Smooth muscle cell (in vitro differentiated cells): ENCODE data around the gene ROBO4. TPM values are rescaled to one million over a fixed set of nuclear protein-coding genes. Genes with fewer than 3 reads are reported as not detected.

Experiments
- DNase-seq: peaks from one replicate; lab custom pipeline; 2025; ENCODE audit not compliant: unreplicated experiment; lab: John Stamatoyannopoulos, UW
- H2AFZ ChIP-seq: fragments of 200-600 bp; sonication (generic); 2 replicates; pipeline ENCODE4 v1.6.0; 2016; ENCODE audit warnings: antibody characterized with exemption, low read depth, mild to moderate bottlenecking
- H3F3A ChIP-seq: fragments of 200-600 bp; sonication (generic); 2 replicates; pipeline ENCODE4 v1.6.0; 2017; ENCODE audit warnings: antibody characterized with exemption, low read depth
- H3K27ac ChIP-seq: fragments of 200-600 bp; sonication (generic); 2 replicates; pipeline ENCODE4 v1.5.1; 2016; ENCODE audit warnings: low read depth, mild to moderate bottlenecking
- H3K27me3 ChIP-seq: fragments of 200-600 bp; sonication (generic); 2 replicates; pipeline ENCODE4 v1.6.1; 2016; ENCODE audit warnings: low read depth, mild to moderate bottlenecking
- H3K36me3 ChIP-seq: fragments of 200-600 bp; sonication (generic); 2 replicates; pipeline ENCODE4 v1.5.1; 2016; ENCODE audit warnings: low read depth
- H3K4me1 ChIP-seq: fragments of 200-600 bp; sonication (generic); 2 replicates; pipeline ENCODE4 v1.5.1; 2016; ENCODE audit warnings: low read depth
- H3K4me2 ChIP-seq: fragments of 200-600 bp; sonication (generic); 2 replicates; pipeline ENCODE4 v1.6.0; 2016; ENCODE audit warnings: mild to moderate bottlenecking
- H3K4me3 ChIP-seq: fragments of 200-600 bp; sonication (generic); 2 replicates; pipeline ENCODE4 v1.5.1; 2016; ENCODE audit warnings: mild to moderate bottlenecking
- H3K79me2 ChIP-seq: fragments of 200-600 bp; sonication (generic); 2 replicates; pipeline ENCODE4 v1.6.0; 2016; ENCODE audit warnings: low read depth, mild to moderate bottlenecking
- H3K9ac ChIP-seq: fragments of 200-600 bp; sonication (generic); 2 replicates; pipeline ENCODE4 v1.6.0; 2016; ENCODE audit warnings: low read depth
- H3K9me3 ChIP-seq: fragments of 200-600 bp; sonication (generic); replicated peaks from 2 replicates; pipeline ENCODE4 v1.5.1; 2016; ENCODE audit warnings: low read depth
- H4K20me1 ChIP-seq: fragments of 200-600 bp; sonication (generic); 2 replicates; pipeline ENCODE4 v1.6.0; 2016; ENCODE audit warnings: low read depth
- CTCF ChIP-seq: fragments of 200-600 bp; sonication (generic); IDR thresholded peaks from 2 replicates; pipeline ENCODE4 v1.5.1; 2017; ENCODE audit warnings: borderline replicate concordance, mild to moderate bottlenecking, antibody characterized with exemption; ENCODE audit not compliant: insufficient read depth, poor library complexity, severe bottlenecking
- WGBS: methylation state at CpG from one replicate; pipeline ENCODE4 v1.1.7; 2016; ENCODE audit warnings: low lambda C conversion rate; 5-methylcytosine and 5-hydroxymethylcytosine counted together
- polyA plus RNA-seq: library from polyadenylated mRNA; unstranded; fragments of >200 nt; fragmentation: Nextera tagmentation; extraction: Ambion mirVana; gene quantifications from 2 replicates; pipeline ENCODE4 v1.2.1, GENCODE V29; 2016
- total RNA-seq: library from RNA; depleted of rRNA; stranded (reverse); fragments of >200 nt; gene quantifications from 2 replicates; pipeline ENCODE4 v1.2.3, GENCODE V29; 2014

The ROBO4 gene
- total and polyA plus RNA-seq, 2 experiments from 2014 or later: 0.40 TPM; not detected in 1

GRCh38 chr11:124928942-124929665 is 31.4 kb upstream of the ROBO4 start:
- H3K27ac ChIP-seq: no peak overlapping the region
- no peak for TF ChIP-seq CTCF
- no peaks in the 10 kb centered on the region for H3K9me3 ChIP-seq
- no peak overlapping the region for H3K9ac ChIP-seq
- WGBS: 81% methylated on average over 4 of the region's 4 CpGs
- no peak overlapping the region for H3K4me2 ChIP-seq
- H4K20me1 ChIP-seq: no peaks in the 10 kb centered on the region
- H3K36me3 ChIP-seq: no peaks in the 10 kb centered on the region
- H3F3A ChIP-seq: no peaks in the 10 kb centered on the region
- no peak overlapping the region for H3K4me3 ChIP-seq
- peaks cover 2% of the 10 kb centered on the region for H3K4me1 ChIP-seq
- H3K79me2 ChIP-seq: no peaks in the 10 kb centered on the region
- H3K27me3 ChIP-seq: peaks cover 3% of the 10 kb centered on the region
- no peak overlapping the region for H2AFZ ChIP-seq
- no peak for DNase-seq

GRCh38 chr11:124923296-124923695 is 25.6 kb upstream of the ROBO4 start:
- no peak for DNase-seq
- Histone ChIP-seq H3K4me2 (no peak overlapping the region), H3K79me2 (no peaks in the 10 kb centered on the region), H3K9ac (no peak overlapping the region), H3K36me3 (no peaks in the 10 kb centered on the region), H3K9me3 (no peaks in the 10 kb centered on the region), H3K4me1 (peaks cover 4% of the 10 kb centered on the region), H3K27me3 (peaks cover 3% of the 10 kb centered on the region), H3K27ac (no peak overlapping the region), H4K20me1 (no peaks in the 10 kb centered on the region), H3K4me3 (no peak overlapping the region), H2AFZ (no peak overlapping the region), H3F3A (no peaks in the 10 kb centered on the region)
- no peak for TF ChIP-seq CTCF

DNA sequence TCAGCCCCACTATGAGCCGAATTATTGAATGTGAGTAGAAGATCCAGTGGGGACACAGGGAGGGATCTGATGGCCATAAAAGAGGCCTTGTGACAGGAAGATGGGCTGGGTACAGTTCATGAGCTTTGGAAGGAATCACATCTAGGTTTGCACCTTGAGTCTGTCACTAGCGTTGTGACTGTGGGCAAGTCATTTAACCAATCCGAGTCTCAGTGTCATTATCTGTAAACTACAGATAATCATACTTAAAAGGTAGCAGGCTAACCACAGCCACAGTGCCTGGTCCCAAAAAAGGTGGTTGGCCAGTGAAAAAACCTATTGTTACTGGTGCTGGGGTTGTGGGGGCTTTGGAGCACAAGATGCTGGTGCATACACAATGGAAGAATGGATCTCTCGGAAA is 25.2 kb upstream of the ROBO4 start:
- Histone ChIP-seq H3K4me1 (peaks cover 4% of the 10 kb centered on the region), H3K9ac (no peak overlapping the region), H4K20me1 (no peaks in the 10 kb centered on the region), H3K4me3 (no peak overlapping the region), H3K79me2 (no peaks in the 10 kb centered on the region), H3K36me3 (no peaks in the 10 kb centered on the region), H3K27ac (no peak overlapping the region), H3K4me2 (no peak overlapping the region), H3F3A (no peaks in the 10 kb centered on the region), H2AFZ (no peak overlapping the region), H3K9me3 (no peaks in the 10 kb centered on the region), H3K27me3 (no peaks in the 10 kb centered on the region)
- WGBS: 95% methylated on average over 4 of the region's 4 CpGs
- no peak for TF ChIP-seq CTCF
- no peak for DNase-seq

DNA sequence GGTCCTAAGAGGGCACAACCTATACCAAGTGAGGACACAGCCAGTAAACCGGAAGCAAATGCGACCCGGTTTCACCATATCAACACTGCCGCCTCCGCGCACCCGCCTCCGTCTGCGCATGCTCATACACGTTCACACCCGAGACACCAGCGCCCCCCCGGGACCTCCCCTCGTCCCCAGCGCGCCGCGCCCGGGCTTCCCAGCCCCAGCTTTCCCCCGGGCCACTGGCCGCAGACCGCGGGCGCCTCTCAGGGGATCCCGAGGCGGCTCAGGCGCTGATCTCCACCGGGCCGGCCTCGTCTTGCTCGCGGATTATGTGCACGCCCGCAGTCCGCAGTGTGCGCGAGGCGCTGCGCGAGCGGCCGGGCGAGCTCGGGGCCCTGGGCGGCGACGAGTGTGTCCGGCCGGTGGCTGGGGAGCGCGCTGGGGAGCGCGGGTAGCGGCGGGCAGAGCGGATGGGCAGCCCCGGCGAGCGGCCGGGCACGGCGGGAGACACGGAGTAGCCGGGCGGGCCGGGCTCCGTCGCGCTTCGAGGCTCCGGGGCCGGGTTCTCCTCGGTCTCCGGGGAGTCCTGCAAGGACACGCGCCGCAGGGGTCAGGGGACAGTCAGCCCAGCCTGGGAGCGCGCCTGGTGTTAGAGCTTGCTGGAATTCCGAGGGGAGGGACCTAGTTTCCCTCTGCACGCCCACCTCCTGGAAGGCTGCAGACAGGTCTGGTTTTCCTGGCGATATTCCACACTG is 23.4 kb upstream of the ROBO4 start:
- H3F3A ChIP-seq: no peaks in the 10 kb centered on the region
- peak overlapping the region; percentile 58 for H3K4me3 ChIP-seq
- H3K4me2 ChIP-seq: peak overlapping the region; percentile 91
- no peaks in the 10 kb centered on the region for H3K9me3 ChIP-seq
- H3K27ac ChIP-seq: peak overlapping the region; percentile 39
- H3K9ac ChIP-seq: peak overlapping the region; percentile 8
- H3K36me3 ChIP-seq: no peaks in the 10 kb centered on the region
- peak overlapping the region; percentile 88 for H2AFZ ChIP-seq
- 2% methylated on average over 69 of the region's 82 CpGs for WGBS
- no peaks in the 10 kb centered on the region for H3K79me2 ChIP-seq
- DNase-seq: peak; percentile 74
- no peak for TF ChIP-seq CTCF
- H3K27me3 ChIP-seq: no peaks in the 10 kb centered on the region
- peaks cover 4% of the 10 kb centered on the region for H3K4me1 ChIP-seq
- no peaks in the 10 kb centered on the region for H4K20me1 ChIP-seq
